NB4 (cell line): ENCODE data around the gene HMCN2.

Source experiments
- DNase-seq: peaks from one replicate; pipeline ENCODE4 v3.0.0; 2010; ENCODE audit warnings: low read depth
- H3K4me3 ChIP-seq: one replicate; pipeline ENCODE4 v1.5.1; 2011; ENCODE audit warnings: mild to moderate bottlenecking, low read depth, low read length, moderate library complexity
- CTCF ChIP-seq: IDR thresholded peaks from one replicate; pipeline ENCODE4 v1.5.1; 2012; ENCODE audit warnings: low read depth, low read length
- MYC ChIP-seq: IDR thresholded peaks from 2 replicates; pipeline ENCODE4 v1.6.1; 2011; ENCODE audit warnings: low read depth, low read length
- POLR2A ChIP-seq: IDR thresholded peaks from 2 replicates; pipeline ENCODE4 v1.6.1; 2011; ENCODE audit warnings: mild to moderate bottlenecking; ENCODE audit not compliant: insufficient read length; ENCODE audit errors: extremely low read depth
- TF ChIP-seq, protein P1 (sequence below): IDR thresholded peaks from 2 replicates; pipeline ENCODE4 v1.6.1; 2011; ENCODE audit warnings: low read depth, low read length

HMCN2 gene

DNA sequence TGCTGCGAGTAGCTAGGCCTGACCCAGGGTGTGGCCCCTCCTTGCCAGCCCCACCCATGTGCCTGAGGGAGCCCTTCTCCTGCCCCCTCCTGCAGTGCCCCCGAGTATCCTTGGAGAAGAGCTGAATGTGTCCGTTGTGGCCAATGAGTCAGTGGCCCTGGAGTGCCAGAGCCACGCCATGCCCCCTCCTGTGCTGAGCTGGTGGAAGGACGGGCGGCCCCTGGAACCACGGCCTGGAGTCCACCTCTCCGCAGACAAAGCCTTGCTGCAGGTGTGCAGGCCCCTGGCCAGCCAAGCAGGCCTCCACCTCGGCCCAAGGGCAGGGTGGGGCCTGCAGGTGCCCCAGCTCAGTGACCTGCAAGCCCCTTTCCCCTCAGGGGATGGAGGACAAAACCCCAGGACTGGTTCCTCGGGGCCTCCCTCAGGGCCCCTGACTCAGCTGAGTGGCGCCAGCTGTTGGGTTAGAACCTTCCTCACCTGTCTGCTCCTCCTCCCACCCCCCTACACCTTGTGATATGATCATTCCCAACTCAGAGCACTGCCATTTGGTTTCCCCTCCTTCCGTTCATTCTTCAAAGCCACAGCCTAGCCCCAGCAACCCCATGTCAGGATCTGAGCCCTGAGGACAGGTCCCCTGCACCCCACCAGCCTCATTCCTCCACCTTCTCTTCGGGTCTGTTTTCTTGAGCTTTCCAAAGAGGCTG lies 99.2 kb downstream of the HMCN2 start:
- no peak overlapping the region for H3K4me3 ChIP-seq
- no peak for DNase-seq
- TF ChIP-seq CTCF: no peak
- TF ChIP-seq MYC: no peak
- TF ChIP-seq, protein P1, sequence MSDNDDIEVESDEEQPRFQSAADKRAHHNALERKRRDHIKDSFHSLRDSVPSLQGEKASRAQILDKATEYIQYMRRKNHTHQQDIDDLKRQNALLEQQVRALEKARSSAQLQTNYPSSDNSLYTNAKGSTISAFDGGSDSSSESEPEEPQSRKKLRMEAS: no peak
- no peak for TF ChIP-seq POLR2A

GRCh38 chr9:130365323-130365721 lies 99.8 kb downstream of the HMCN2 start:
- TF ChIP-seq, protein P1: no peak
- TF ChIP-seq MYC (no peak), POLR2A (no peak), CTCF (no peak)
- DNase-seq: no peak
- H3K4me3 ChIP-seq: no peak overlapping the region

GRCh38 chr9:130366072-130366471 lies 100.5 kb downstream of the HMCN2 start:
- DNase-seq: no peak
- TF ChIP-seq, protein P1: no peak
- TF ChIP-seq MYC (no peak), POLR2A (no peak), CTCF (no peak)
- H3K4me3 ChIP-seq: no peak overlapping the region

GRCh38 chr9:130366888-130367550 lies 101.5 kb downstream of the HMCN2 start:
- TF ChIP-seq, protein P1: no peak
- no peak for TF ChIP-seq MYC
- no peak for TF ChIP-seq POLR2A
- no peak for TF ChIP-seq CTCF
- DNase-seq: no peak
- H3K4me3 ChIP-seq: no peak overlapping the region

DNA sequence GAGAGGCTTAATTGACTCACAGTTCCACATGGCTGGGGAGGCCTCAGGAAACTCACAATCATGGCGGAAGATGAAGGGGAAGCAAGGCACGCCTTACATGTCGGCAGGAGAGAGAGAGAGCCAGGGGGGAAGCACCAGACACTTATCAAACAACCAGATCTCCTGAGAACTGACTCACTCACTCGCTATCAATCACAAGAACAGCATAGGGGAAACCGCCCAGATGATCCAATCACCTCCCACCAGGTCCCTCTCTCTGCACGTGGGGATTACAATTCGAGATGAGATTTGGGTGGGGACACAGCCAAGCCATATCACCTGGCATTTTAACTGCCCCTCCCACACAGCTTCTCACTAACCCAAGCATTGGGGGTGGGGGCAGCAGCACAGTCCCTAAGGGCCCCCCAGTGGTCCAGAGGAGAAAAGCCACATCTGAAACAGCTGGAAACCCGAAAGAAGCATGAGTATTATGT lies 103.1 kb downstream of the HMCN2 start:
- peak; percentile 64 for DNase-seq

More for the DNA sequence above, 103.1 kb downstream of the HMCN2 start:
- H3K4me3 ChIP-seq: no peak overlapping the region
- TF ChIP-seq CTCF: peak; percentile 42
- no peak for TF ChIP-seq POLR2A
